Stomach (tissue), 4 donors: Measurements from ENCODE around the gene TXNDC2.

ENCODE experiments used
- EP300 ChIP-seq: sonication (generic); formaldehyde crosslinking; IDR thresholded peaks from one replicate; pipeline ENCODE4 v1.6.1; 2017; ENCODE audit warnings: antibody characterized with exemption
- POLR2A ChIP-seq, 4 donors: fragments of 450-650 bp; IDR thresholded peaks; one replicate each; pipeline ENCODE4 v1.6.1; 2016; ENCODE audit warnings: antibody characterized with exemption in 4 of 4, control low read depth in 2 of 4, mild to moderate bottlenecking in 1 of 4, moderate library complexity in 1 of 4
- POLR2AphosphoS5 ChIP-seq, 3 donors: sonication (generic); formaldehyde crosslinking; IDR thresholded peaks; one replicate each; pipeline ENCODE4 v1.6.1; 2016; ENCODE audit warnings: antibody characterized with exemption in 3 of 3
- TF ChIP-seq, protein P1 (sequence below), 7 experiments: fragments of 450-650 bp in 4 of 7; fragments of 200-600 bp in 3 of 7; sonication (generic) in 3 of 7; IDR thresholded peaks; one replicate each; pipeline ENCODE4 v1.5.1; 2016 to 2019; ENCODE audit warnings: antibody characterized with exemption in 7 of 7, control low read depth in 2 of 7, mild to moderate bottlenecking in 1 of 7

GRCh38 chr18:9924371-9924943 is 38.7 kb downstream of the TXNDC2 start:
- TF ChIP-seq, protein P1, sequence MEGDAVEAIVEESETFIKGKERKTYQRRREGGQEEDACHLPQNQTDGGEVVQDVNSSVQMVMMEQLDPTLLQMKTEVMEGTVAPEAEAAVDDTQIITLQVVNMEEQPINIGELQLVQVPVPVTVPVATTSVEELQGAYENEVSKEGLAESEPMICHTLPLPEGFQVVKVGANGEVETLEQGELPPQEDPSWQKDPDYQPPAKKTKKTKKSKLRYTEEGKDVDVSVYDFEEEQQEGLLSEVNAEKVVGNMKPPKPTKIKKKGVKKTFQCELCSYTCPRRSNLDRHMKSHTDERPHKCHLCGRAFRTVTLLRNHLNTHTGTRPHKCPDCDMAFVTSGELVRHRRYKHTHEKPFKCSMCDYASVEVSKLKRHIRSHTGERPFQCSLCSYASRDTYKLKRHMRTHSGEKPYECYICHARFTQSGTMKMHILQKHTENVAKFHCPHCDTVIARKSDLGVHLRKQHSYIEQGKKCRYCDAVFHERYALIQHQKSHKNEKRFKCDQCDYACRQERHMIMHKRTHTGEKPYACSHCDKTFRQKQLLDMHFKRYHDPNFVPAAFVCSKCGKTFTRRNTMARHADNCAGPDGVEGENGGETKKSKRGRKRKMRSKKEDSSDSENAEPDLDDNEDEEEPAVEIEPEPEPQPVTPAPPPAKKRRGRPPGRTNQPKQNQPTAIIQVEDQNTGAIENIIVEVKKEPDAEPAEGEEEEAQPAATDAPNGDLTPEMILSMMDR (IDR thresholded peaks at IDR 0.05): no peak
- TF ChIP-seq POLR2A (IDR thresholded peaks at IDR 0.05) (no peak), POLR2AphosphoS5 (IDR thresholded peaks at IDR 0.05) (no peak), EP300 (no peak)
